Measurements from ENCODE around the gene ENDOD1. TPM values are rescaled to one million over a fixed set of nuclear protein-coding genes. Genes with fewer than 3 reads are reported as not detected.
"Not testable (repeated sequence)": the region's sequence is repeated elsewhere in the genome, so short reads cannot be mapped to it uniquely, and the experiment has no call there.

ENDOD1 gene
- total RNA-seq, 2 donors from 2014 or later: 6.7 to 8.0 TPM

- ATAC-seq (replicated peaks): no peak
- H3K27ac Mint-ChIP-seq: no peak overlapping the region
- H3K4me1 Mint-ChIP-seq: peaks cover 4% of the 10 kb centered on the region
- peaks cover 2% of the 10 kb centered on the region for H3K36me3 Mint-ChIP-seq (ENCODE audit: low read depth)
- H3K27me3 Mint-ChIP-seq: peaks cover 1% of the 10 kb centered on the region
- no peaks in the 10 kb centered on the region for H3K9me3 Mint-ChIP-seq
- H3K4me3 Mint-ChIP-seq: no peak overlapping the region
Measured at GRCh38 chr11:95135155-95135554, 45.5 kb downstream of the ENDOD1 start.

GRCh38 chr11:95135880-95136279, 46.2 kb downstream of the ENDOD1 start:
- ATAC-seq (replicated peaks): peak; percentile 51
- Mint-ChIP-seq H3K27me3 (peaks cover 4% of the 10 kb centered on the region), H3K27ac (peak overlapping the region; percentile 25), H3K9me3 (no peaks in the 10 kb centered on the region), H3K4me3 (no peak overlapping the region), H3K4me1 (peaks cover 4% of the 10 kb centered on the region), H3K36me3 (ENCODE audit: low read depth) (no peaks in the 10 kb centered on the region)

- not testable (repeated sequence) for H3K27me3 Mint-ChIP-seq; ATAC-seq (replicated peaks); H3K36me3 Mint-ChIP-seq (ENCODE audit: low read depth); H3K9me3 Mint-ChIP-seq; H3K4me1 Mint-ChIP-seq; H3K4me3 Mint-ChIP-seq; H3K27ac Mint-ChIP-seq
Measured at GRCh38 chr11:95136747-95137146, 47.1 kb downstream of the ENDOD1 start.

GRCh38 chr11:95137299-95137698, 47.7 kb downstream of the ENDOD1 start:
- Mint-ChIP-seq H3K27ac (no peak overlapping the region), H3K4me3 (no peak overlapping the region), H3K4me1 (peaks cover 4% of the 10 kb centered on the region), H3K9me3 (no peaks in the 10 kb centered on the region), H3K27me3 (peaks cover 4% of the 10 kb centered on the region), H3K36me3 (ENCODE audit: low read depth) (no peaks in the 10 kb centered on the region)
- ATAC-seq (replicated peaks): no peak

GRCh38 chr11:95138448-95138847, 48.8 kb downstream of the ENDOD1 start:
- Mint-ChIP-seq H3K9me3 (no peaks in the 10 kb centered on the region), H3K4me1 (peaks cover 4% of the 10 kb centered on the region), H3K27me3 (peaks cover 4% of the 10 kb centered on the region), H3K36me3 (ENCODE audit: low read depth) (no peaks in the 10 kb centered on the region), H3K27ac (no peak overlapping the region), H3K4me3 (no peak overlapping the region)
- peak; percentile 52 for ATAC-seq (replicated peaks)

- peak; percentile 29 for ATAC-seq (replicated peaks)
- no peaks in the 10 kb centered on the region for H3K36me3 Mint-ChIP-seq (ENCODE audit: low read depth)
- H3K4me3 Mint-ChIP-seq: no peak overlapping the region
Measured at GRCh38 chr11:95140397-95141033, 50.9 kb downstream of the ENDOD1 start.

GRCh38 chr11:95142431-95142830, 52.8 kb downstream of the ENDOD1 start:
- Mint-ChIP-seq H3K9me3 (no peaks in the 10 kb centered on the region), H3K36me3 (ENCODE audit: low read depth) (no peaks in the 10 kb centered on the region), H3K27me3 (peaks cover 18% of the 10 kb centered on the region), H3K4me3 (no peak overlapping the region), H3K4me1 (peaks cover 10% of the 10 kb centered on the region), H3K27ac (no peak overlapping the region)
- no peak for ATAC-seq (replicated peaks)

More at GRCh38 chr11:95140397-95141033, 50.9 kb downstream of the ENDOD1 start:
- Mint-ChIP-seq H3K9me3 (no peaks in the 10 kb centered on the region), H3K27ac (no peak overlapping the region), H3K4me1 (peaks cover 11% of the 10 kb centered on the region), H3K27me3 (peaks cover 14% of the 10 kb centered on the region)

- no peaks in the 10 kb centered on the region for H3K36me3 Mint-ChIP-seq (ENCODE audit: low read depth)
- H3K4me3 Mint-ChIP-seq: no peak overlapping the region
- H3K27ac Mint-ChIP-seq: no peak overlapping the region
- peak; percentile 25 for ATAC-seq (replicated peaks)
- H3K27me3 Mint-ChIP-seq: peaks cover 18% of the 10 kb centered on the region
- H3K4me1 Mint-ChIP-seq: peaks cover 11% of the 10 kb centered on the region
- H3K9me3 Mint-ChIP-seq: no peaks in the 10 kb centered on the region
Measured at GRCh38 chr11:95143106-95143681, 53.5 kb downstream of the ENDOD1 start.

- Mint-ChIP-seq H3K36me3 (ENCODE audit: low read depth) (no peaks in the 10 kb centered on the region), H3K4me3 (no peak overlapping the region), H3K4me1 (peaks cover 11% of the 10 kb centered on the region), H3K27ac (no peak overlapping the region), H3K27me3 (peaks cover 18% of the 10 kb centered on the region), H3K9me3 (no peaks in the 10 kb centered on the region)
- peak; percentile 68 for ATAC-seq (replicated peaks)
Measured at GRCh38 chr11:95144313-95145235, 54.9 kb downstream of the ENDOD1 start.

GRCh38 chr11:95145430-95146060, 55.9 kb downstream of the ENDOD1 start:
- Mint-ChIP-seq H3K4me1 (peaks cover 11% of the 10 kb centered on the region), H3K27ac (no peak overlapping the region), H3K4me3 (no peak overlapping the region), H3K36me3 (ENCODE audit: low read depth) (no peaks in the 10 kb centered on the region), H3K9me3 (no peaks in the 10 kb centered on the region), H3K27me3 (peaks cover 14% of the 10 kb centered on the region)
- no peak for ATAC-seq (replicated peaks)

GRCh38 chr11:95147364-95147905, 57.8 kb downstream of the ENDOD1 start:
- Mint-ChIP-seq H3K36me3 (ENCODE audit: low read depth) (no peaks in the 10 kb centered on the region), H3K27ac (no peak overlapping the region), H3K9me3 (no peaks in the 10 kb centered on the region), H3K4me1 (peaks cover 16% of the 10 kb centered on the region), H3K27me3 (peaks cover 14% of the 10 kb centered on the region), H3K4me3 (no peak overlapping the region)
- ATAC-seq (replicated peaks): no peak

GRCh38 chr11:95148406-95148805, 58.8 kb downstream of the ENDOD1 start:
- H3K4me3 Mint-ChIP-seq: no peak overlapping the region
- no peak overlapping the region for H3K27ac Mint-ChIP-seq
- peaks cover 14% of the 10 kb centered on the region for H3K27me3 Mint-ChIP-seq
- no peaks in the 10 kb centered on the region for H3K9me3 Mint-ChIP-seq
- peaks cover 25% of the 10 kb centered on the region for H3K4me1 Mint-ChIP-seq
- no peaks in the 10 kb centered on the region for H3K36me3 Mint-ChIP-seq (ENCODE audit: low read depth)
- ATAC-seq (replicated peaks): no peak

- Mint-ChIP-seq H3K36me3 (ENCODE audit: low read depth) (no peaks in the 10 kb centered on the region), H3K4me1 (peaks cover 30% of the 10 kb centered on the region), H3K27me3 (peaks cover 13% of the 10 kb centered on the region), H3K27ac (no peak overlapping the region), H3K9me3 (no peaks in the 10 kb centered on the region), H3K4me3 (no peak overlapping the region)
- no peak for ATAC-seq (replicated peaks)
Measured at GRCh38 chr11:95148938-95149337, 59.3 kb downstream of the ENDOD1 start.

GRCh38 chr11:95149651-95150364, 60.2 kb downstream of the ENDOD1 start:
- Mint-ChIP-seq H3K9me3 (no peaks in the 10 kb centered on the region), H3K4me1 (peaks cover 25% of the 10 kb centered on the region), H3K27ac (peak overlapping the region; percentile 92), H3K36me3 (ENCODE audit: low read depth) (no peaks in the 10 kb centered on the region), H3K27me3 (peaks cover 4% of the 10 kb centered on the region), H3K4me3 (peak overlapping the region; percentile 89)
- ATAC-seq (replicated peaks): no peak

All from activated T-helper 17 cell treated with anti-CD3 and anti-CD28 coated beads, Interleukin-2, amount 50 U/mL, for 72 hours (primary cell).